ENCODE data around the gene EGFLAM.

Gene EGFLAM

GRCh38 chr5:38420246-38420645 lies 161.9 kb downstream of the EGFLAM start:
- no peak for DNase-seq (ENCODE audit: low spot score)

- DNase-seq (ENCODE audit: low spot score), result peak; percentile 71
These were observed 162.5 kb downstream of the EGFLAM start for GRCh38 chr5:38420691-38421390.

- no peak for DNase-seq (ENCODE audit: low spot score)
These were observed 164.3 kb downstream of the EGFLAM start for GRCh38 chr5:38422622-38423021.

- no peak for DNase-seq (ENCODE audit: low spot score)
These were observed 165.2 kb downstream of the EGFLAM start for GRCh38 chr5:38423276-38424147.

- DNase-seq (ENCODE audit: low spot score), result no peak
These were observed 166.0 kb downstream of the EGFLAM start for GRCh38 chr5:38424148-38425060.

- no peak for DNase-seq (ENCODE audit: low spot score)
These were observed 168.1 kb downstream of the EGFLAM start for GRCh38 chr5:38426490-38426889.

- DNase-seq (ENCODE audit: low spot score), result no peak
These were observed 168.9 kb downstream of the EGFLAM start for GRCh38 chr5:38426986-38427950.

- DNase-seq (ENCODE audit: low spot score), result no peak
These were observed 173.0 kb downstream of the EGFLAM start for GRCh38 chr5:38431242-38431853.

GRCh38 chr5:38433160-38433861 lies 175.0 kb downstream of the EGFLAM start:
- DNase-seq (ENCODE audit: low spot score), result peak; percentile 76

GRCh38 chr5:38434966-38435705 lies 176.8 kb downstream of the EGFLAM start:
- DNase-seq (ENCODE audit: low spot score), result no peak

GRCh38 chr5:38438757-38439156 lies 180.4 kb downstream of the EGFLAM start:
- no peak for DNase-seq (ENCODE audit: low spot score)

GRCh38 chr5:38441453-38442246 lies 183.3 kb downstream of the EGFLAM start:
- DNase-seq (ENCODE audit: low spot score), result peak; percentile 81

GRCh38 chr5:38442247-38442573 lies 183.9 kb downstream of the EGFLAM start:
- no peak for DNase-seq (ENCODE audit: low spot score)

- no peak for DNase-seq (ENCODE audit: low spot score)
These were observed 185.0 kb downstream of the EGFLAM start for GRCh38 chr5:38443390-38443789.

GRCh38 chr5:38445374-38446028 lies 187.1 kb downstream of the EGFLAM start:
- DNase-seq (ENCODE audit: low spot score), result no peak

GRCh38 chr5:38446029-38446522 lies 187.7 kb downstream of the EGFLAM start:
- DNase-seq (ENCODE audit: low spot score), result no peak

GRCh38 chr5:38447056-38447455 lies 188.7 kb downstream of the EGFLAM start:
- no peak for DNase-seq (ENCODE audit: low spot score)

GRCh38 chr5:38447786-38448185 lies 189.4 kb downstream of the EGFLAM start:
- no peak for DNase-seq (ENCODE audit: low spot score)
